Common myeloid progenitor, CD34-positive (primary cell): ENCODE measurements around the gene FSD1.
"Not testable (repeated sequence)": the region's sequence is repeated elsewhere in the genome, so short reads cannot be mapped to it uniquely, and the experiment has no call there.

Source experiments
- CTCF ChIA-PET: fragments of 350-600 bp; sonication (Branson Sonifier 250); formaldehyde crosslinking; loops from one replicate; lab custom pipeline; 2021; ENCODE audit warnings: antibody characterized with exemption; lab: Charles Lee
- POLR2A ChIA-PET: fragments of 350-600 bp; sonication (Branson Sonifier 250); formaldehyde crosslinking; loops from one replicate; lab custom pipeline; 2021; ENCODE audit warnings: antibody characterized with exemption; lab: Charles Lee
- DNase-seq, 3 donors: peaks; one replicate each; pipeline versions ENCODE4 v3.0.0 to v3.0.0-alpha.2; 2013
- H3K27ac ChIP-seq, 2 experiments: 1 replicate in 1 of 2; 2 replicates in 1 of 2; pipeline ENCODE4 v1.7.0; 2013; ENCODE audit warnings: inconsistent platforms in 2 of 2, low read length in 2 of 2, mild to moderate bottlenecking in 2 of 2, low read depth in 1 of 2, moderate library complexity in 1 of 2; ENCODE audit not compliant: severe bottlenecking in 2 of 2, insufficient read depth in 1 of 2, poor library complexity in 1 of 2
- H3K27me3 ChIP-seq, 5 experiments: replicated peaks in 2 of 5; 1 replicate in 3 of 5; 2 replicates in 2 of 5; pipeline versions ENCODE4 v1.6.1 to v1.7.0; 2013; ENCODE audit warnings: low read length in 4 of 5, mild to moderate bottlenecking in 2 of 5, moderate library complexity in 2 of 5, inconsistent platforms in 1 of 5; ENCODE audit not compliant: insufficient read depth in 5 of 5, control insufficient read depth in 4 of 5
- H3K36me3 ChIP-seq, 4 experiments: 1 replicate in 2 of 4; 2 replicates in 2 of 4; pipeline versions ENCODE4 v1.6.1 to v1.7.0; 2013; ENCODE audit warnings: low read length in 3 of 4, control low read depth in 1 of 4, mild to moderate bottlenecking in 1 of 4; ENCODE audit not compliant: control insufficient read depth in 4 of 4, insufficient read depth in 4 of 4
- H3K4me1 ChIP-seq, 4 experiments: 1 replicate in 3 of 4; 2 replicates in 1 of 4; pipeline versions ENCODE4 v1.6.1 to v1.7.1; 2013; ENCODE audit warnings: low read length in 3 of 4, mild to moderate bottlenecking in 3 of 4, control low read depth in 1 of 4, inconsistent platforms in 1 of 4, moderate library complexity in 1 of 4; ENCODE audit not compliant: control insufficient read depth in 4 of 4, insufficient read depth in 4 of 4; ENCODE audit errors: control extremely low read depth in 1 of 4
- H3K4me3 ChIP-seq, 7 experiments: 1 replicate in 4 of 7; 2 replicates in 3 of 7; pipeline versions ENCODE4 v1.5.1 to v1.7.0; 2013; ENCODE audit warnings: mild to moderate bottlenecking in 7 of 7, low read length in 6 of 7, moderate library complexity in 6 of 7, inconsistent platforms in 2 of 7, low read depth in 2 of 7, control low read depth in 1 of 7; ENCODE audit not compliant: insufficient read depth in 4 of 7, control insufficient read depth in 1 of 7; ENCODE audit errors: extremely low read depth in 1 of 7
- H3K9me3 ChIP-seq, 5 experiments: 1 replicate in 4 of 5; 2 replicates in 1 of 5; pipeline versions ENCODE4 v1.6.1 to v1.7.1; 2013; ENCODE audit warnings: low read length in 4 of 5, mild to moderate bottlenecking in 2 of 5, inconsistent platforms in 1 of 5, low read depth in 1 of 5, moderate library complexity in 1 of 5; ENCODE audit not compliant: control insufficient read depth in 4 of 5, insufficient read depth in 2 of 5; ENCODE audit errors: control extremely low read depth in 1 of 5
- WGBS: methylation state at CpG from one replicate; pipeline ENCODE4 v1.1.5; 2013; ENCODE audit not compliant: insufficient coverage; 5-methylcytosine and 5-hydroxymethylcytosine counted together

FSD1 gene

GRCh38 chr19:4342615-4343369 lies 38.4 kb downstream of the FSD1 start:
- Histone ChIP-seq H3K36me3 (peaks cover 0 to 7% (median 4%) of the 10 kb centered on the region in 4 experiments), H3K27me3 (no peaks in the 10 kb centered on the region), H3K4me1 (peaks cover 0 to 32% (median 31%) of the 10 kb centered on the region in 4 experiments), H3K9me3 (no peaks in the 10 kb centered on the region), H3K4me3 (peak overlapping the region; percentile 47 to 85 (median 75)), H3K27ac (peak overlapping the region; percentile 60 to 73)
- 0% methylated on average over 39 of the region's 39 CpGs for WGBS
- ChIA-PET POLR2A (interaction anchor here (1.1 to 1.3 kb wide), 3 partner anchors 15 to 96 kb away, joined by 3 to 5 read pairs (median 4); partner anchors contain the start of gene YJU2), CTCF (interaction anchor here (0.7 to 2.4 kb wide), 10 partner anchors 9 to 140 kb away, joined by 3 to 21 read pairs (median 3); partner anchors contain the start of gene YJU2)
- peak; percentile 100 for DNase-seq

- peak; percentile 77 to 89 (median 87) for DNase-seq
- no peaks in the 10 kb centered on the region for H3K27me3 ChIP-seq
- CTCF ChIA-PET = interaction anchor here (0.9 to 2.4 kb wide), 10 partner anchors 9 to 127 kb away, joined by 3 to 21 read pairs (median 3); no protein-coding TSS in a partner anchor
- POLR2A ChIA-PET = interaction anchor here (1.1 to 1.3 kb wide), 3 partner anchors 16 to 97 kb away, joined by 3 to 5 read pairs (median 4); partner anchors contain the start of gene YJU2
- H3K4me1 ChIP-seq = peaks cover 0 to 27% (median 23%) of the 10 kb centered on the region in 4 experiments
- peak within 1 kb of the TSS; percentile 56 to 85 (median 75) for H3K4me3 ChIP-seq
- peak within 1 kb of the TSS; percentile 60 to 73 for H3K27ac ChIP-seq
- 13% methylated on average over 46 of the region's 101 CpGs for WGBS
- peaks cover 0 to 7% (median 4%) of the 10 kb centered on the region in 4 experiments for H3K36me3 ChIP-seq
- no peaks in the 10 kb centered on the region for H3K9me3 ChIP-seq
These were observed 39.2 kb downstream of the FSD1 start, which contains the start of gene MPND for GRCh38 chr19:4343370-4344307. TSS of gene MPND (plus strand) at chr19:4343562. CDS start at chr19:4343594, 32 bp downstream.

- H3K36me3 ChIP-seq = peaks cover 0 to 17% (median 5%) of the 10 kb centered on the region in 4 experiments
- H3K9me3 ChIP-seq = no peaks in the 10 kb centered on the region
- 98% methylated on average over 13 of the region's 15 CpGs for WGBS
- H3K27ac ChIP-seq = no peak overlapping the region
- H3K27me3 ChIP-seq = no peaks in the 10 kb centered on the region
- no peak overlapping the region for H3K4me3 ChIP-seq
- ChIA-PET POLR2A (interaction anchor here (1.1 kb wide), 1 partner anchor 7 kb away, joined by 4 read pairs; no protein-coding TSS in a partner anchor), CTCF (interaction anchor here (4.4 kb wide), 1 partner anchor 78 kb away, joined by 19 read pairs; no protein-coding TSS in a partner anchor)
- H3K4me1 ChIP-seq = peaks cover 0 to 25% (median 22%) of the 10 kb centered on the region in 4 experiments
- DNase-seq = no peak
These were observed 41.1 kb downstream of the FSD1 start for GRCh38 chr19:4345342-4346019.

GRCh38 chr19:4346020-4346383 lies 41.6 kb downstream of the FSD1 start:
- no peaks in the 10 kb centered on the region for H3K27me3 ChIP-seq
- no peak overlapping the region for H3K4me3 ChIP-seq
- WGBS = 91% methylated on average over 6 of the region's 6 CpGs
- no peak overlapping the region for H3K27ac ChIP-seq
- DNase-seq = no peak
- H3K9me3 ChIP-seq = no peaks in the 10 kb centered on the region
- peaks cover 0 to 25% (median 22%) of the 10 kb centered on the region in 4 experiments for H3K4me1 ChIP-seq
- CTCF ChIA-PET = interaction anchor here (4.4 kb wide), 1 partner anchor 78 kb away, joined by 19 read pairs; no protein-coding TSS in a partner anchor
- POLR2A ChIA-PET = interaction anchor here (1.1 kb wide), 1 partner anchor 8 kb away, joined by 4 read pairs; no protein-coding TSS in a partner anchor
- peaks cover 0 to 21% (median 5%) of the 10 kb centered on the region in 4 experiments for H3K36me3 ChIP-seq

GRCh38 chr19:4347521-4347920 lies 43.1 kb downstream of the FSD1 start:
- Histone ChIP-seq H3K27ac (no peak overlapping the region), H3K36me3 (peaks cover 0 to 21% (median 5%) of the 10 kb centered on the region in 4 experiments), H3K4me3 (peak overlapping the region in 1 of 7 experiments; percentile 52), H3K27me3 (no peaks in the 10 kb centered on the region), H3K9me3 (no peaks in the 10 kb centered on the region), H3K4me1 (peaks cover 0 to 20% (median 16%) of the 10 kb centered on the region in 4 experiments)
- peak in 2 of 3 donors; percentile 68 to 81 for DNase-seq
- POLR2A ChIA-PET = interaction anchor here (1.1 kb wide), 1 partner anchor 80 kb away, joined by 5 read pairs; no protein-coding TSS in a partner anchor
- CTCF ChIA-PET = interaction anchor here (1.2 to 4.4 kb wide), 3 partner anchors 11 to 80 kb away, joined by 5 to 19 read pairs (median 5); no protein-coding TSS in a partner anchor
- WGBS = 14% methylated on average over 4 of the region's 6 CpGs

- CTCF ChIA-PET = interaction anchor here (1.7 to 4.4 kb wide), 2 partner anchors 82 kb away, joined by 8 to 19 read pairs; no protein-coding TSS in a partner anchor
- H3K27ac ChIP-seq, H3K27me3 ChIP-seq, DNase-seq, H3K4me3 ChIP-seq, H3K9me3 ChIP-seq, POLR2A ChIA-PET: not testable (repeated sequence)
- Histone ChIP-seq H3K4me1 (peaks cover 0 to 11% (median 8%) of the 10 kb centered on the region in 4 experiments), H3K36me3 (peaks cover 0 to 27% (median 7%) of the 10 kb centered on the region in 4 experiments)
- 92% methylated on average over 7 of the region's 16 CpGs for WGBS
These were observed 44.8 kb downstream of the FSD1 start for GRCh38 chr19:4349225-4349624.
